Bladder microvascular endothelial cell (primary cell): ENCODE data around the gene GABRR2. TPM values are rescaled to one million over a fixed set of nuclear protein-coding genes. Genes with fewer than 3 reads are reported as not detected.

Experiments used
- total RNA-seq: library from RNA; depleted of rRNA; stranded (reverse); fragments of >200 nt; gene quantifications from 2 replicates; pipeline ENCODE4 v1.2.3, GENCODE V29; 2014

GABRR2 gene
- total RNA-seq, result 0.32 and 1.2 TPM in 2 replicates

GRCh38 chr6:89315249-89315885, at the start of gene GABRR2:
Gene GABRR2 (minus strand): TSS chr6:89315299. CDS start chr6:89315165, 134 bp downstream.

GRCh38 chr6:89352278-89353117, 37.4 kb upstream of the GABRR2 start, which contains the start of gene UBE2J1:
Gene UBE2J1 (minus strand): TSS chr6:89352722. CDS start chr6:89352569, 153 bp downstream.

GRCh38 chr6:89217299-89217910, 97.7 kb downstream of the GABRR2 start, which contains the start of gene GABRR1:
Gene GABRR1 (minus strand): TSS chr6:89217358. CDS start chr6:89217322, 36 bp downstream.

Other genes starting within 250 kb of the GABRR2 start
- 38.5 and 44.7 TPM in 2 replicates for gene PNRC1, start 234.5 kb downstream of the GABRR2 start, total RNA-seq
- 0.19 TPM in 1 of 2 replicates, not detected in the other for gene SRSF12, start 197.2 kb downstream of the GABRR2 start, total RNA-seq
- gene PM20D2, start 169.2 kb downstream of the GABRR2 start, total RNA-seq, result 4.4 and 6.4 TPM in 2 replicates
- not detected in 2 replicates for gene GABRR1, start 97.9 kb downstream of the GABRR2 start, total RNA-seq
- gene UBE2J1, start 37.4 kb upstream of the GABRR2 start, total RNA-seq, result 47.9 and 56.0 TPM in 2 replicates
- 0.49 and 0.69 TPM in 2 replicates for gene RRAGD, start 97.0 kb upstream of the GABRR2 start, total RNA-seq
- 5.0 and 13.0 TPM in 2 replicates for gene ANKRD6, start 117.9 kb upstream of the GABRR2 start, total RNA-seq